Ovary (tissue), 9 donors: ENCODE data around the gene PPP2R5C. TPM values are rescaled to one million over a fixed set of nuclear protein-coding genes. Genes with fewer than 3 reads are reported as not detected.

Experiments used
- DNase-seq, 5 donors: peaks; one replicate each; pipeline ENCODE4 v3.0.0-alpha.2; 2019 to 2020
- H3K27ac ChIP-seq, 2 donors: fragments of 200-600 bp; one replicate each; pipeline versions ENCODE4 v1.5.1 to v1.8.0; 2019 to 2022
- H3K27me3 ChIP-seq: fragments of 200-600 bp; one replicate; pipeline ENCODE4 v1.8.0; 2022
- H3K36me3 ChIP-seq: fragments of 200-600 bp; sonication (generic); one replicate; pipeline ENCODE4 v1.5.1; 2019
- H3K4me1 ChIP-seq: one replicate; pipeline ENCODE4 v1.8.1; 2013; ENCODE audit warnings: mild to moderate bottlenecking, moderate library complexity; ENCODE audit not compliant: insufficient read depth
- H3K4me3 ChIP-seq: fragments of 200-600 bp; sonication (generic); one replicate; pipeline ENCODE4 v1.5.1; 2017
- H3K9me3 ChIP-seq, 2 donors: fragments of 200-600 bp in 1 of 2; sonication (generic) in 1 of 2; one replicate each; pipeline versions ENCODE4 v1.5.1 to v1.8.1; 2013 to 2019; ENCODE audit warnings: mild to moderate bottlenecking in 1 of 2, moderate library complexity in 1 of 2
- CTCF ChIP-seq, 3 donors: fragments of 450-650 bp in 2 of 3; fragments of 200-600 bp in 1 of 3; IDR thresholded peaks; one replicate each; pipeline versions ENCODE4 v1.5.1 to v1.8.0; 2016 to 2022; ENCODE audit warnings: antibody characterized with exemption in 3 of 3, mild to moderate bottlenecking in 1 of 3
- EP300 ChIP-seq: sonication (generic); formaldehyde crosslinking; IDR thresholded peaks from one replicate; pipeline ENCODE4 v1.6.1; 2017; ENCODE audit warnings: antibody characterized with exemption
- POLR2A ChIP-seq: fragments of 450-650 bp; IDR thresholded peaks from one replicate; pipeline ENCODE4 v1.6.1; 2017; ENCODE audit warnings: antibody characterized with exemption, mild to moderate bottlenecking, moderate library complexity
- WGBS, 3 donors: extraction: QIAGEN DNeasy Blood & Tissue Kit in 1 of 3; methylation state at CpG; one replicate each; pipeline versions ENCODE4 v1.1.5 to v1.1.7; 2013 to 2017; 5-methylcytosine and 5-hydroxymethylcytosine counted together
- intact Hi-C, 4 donors: fragments of 100-400 bp; cut with DNase I; formaldehyde crosslinking; loops; one replicate each; pipeline versions ENCODE4 v1.11.0 to v1.15.1; 2022 to 2023
- polyA plus RNA-seq, 2 donors: library from polyadenylated mRNA; stranded (reverse); fragments of 200-250 nt in 1 of 2; fragments of 350-450 nt in 1 of 2; fragmentation: Illumina TruSeq in 1 of 2; extraction: RNeasy Lipid Tissue Mini Kit (QIAGEN cat#74804) in 1 of 2; gene quantifications; one replicate each; pipeline ENCODE4 v1.2.3, GENCODE V29; 2013 to 2014
- total RNA-seq, 7 donors: library from RNA; depleted of rRNA in 2 of 7; stranded (reverse); fragments of >200 nt in 2 of 7; fragmentation: NEBNext Ultra II Directional in 3 of 7; extraction: Animal tissue kit (Norgen Biotek cat#: 25700) in 3 of 7; gene quantifications; one replicate each; pipeline versions ENCODE4 v1.1.0 to v1.2.4, GENCODE V29; 2016 to 2023
- donor health status: DM: no; HTN: no; CAD: no; lungs with moderate emphysema.
- donor health status: DM: no; HTN: no; CAD: no.
- donor health status: Bipolar disorder and iron deficiency.
- donor health status: DM: yes; HTN: yes; CAD: no.
- donor health status: DM: no; HTN: no; CAD: no.
- donor health status: DM: yes; HTN: yes; CAD: no.

Gene PPP2R5C
- total and polyA plus RNA-seq, 9 donors: 52.8 to 136 (median 96.6) TPM

GRCh38 chr14:101717663-101718490, 43.6 kb upstream of the PPP2R5C start:
- no peak for TF ChIP-seq EP300
- no peak for TF ChIP-seq CTCF (IDR thresholded peaks at IDR 0.05)
- TF ChIP-seq POLR2A: no peak
- Histone ChIP-seq H3K9me3 (no peaks in the 10 kb centered on the region), H3K27me3 (no peaks in the 10 kb centered on the region), H3K27ac (no peak overlapping the region), H3K4me1 (no peaks in the 10 kb centered on the region), H3K36me3 (no peaks in the 10 kb centered on the region), H3K4me3 (no peak overlapping the region)
- no peak for DNase-seq
- 79 to 87% (median 85%) methylated on average over 19 of the region's 19 CpGs for WGBS, 3 donors
- intact Hi-C loops: loop anchor here in 1 of 4 donors (10.0 kb wide), 1 partner anchor 377 kb away; no protein-coding TSS in a partner anchor

GRCh38 chr14:101719045-101719645, 42.4 kb upstream of the PPP2R5C start:
- 69 to 76% (median 71%) methylated on average over 10 of the region's 10 CpGs for WGBS, 3 donors
- TF ChIP-seq EP300 (no peak), POLR2A (no peak), CTCF (IDR thresholded peaks at IDR 0.05) (no peak)
- no peak for DNase-seq
- Histone ChIP-seq H3K27me3 (no peaks in the 10 kb centered on the region), H3K27ac (no peak overlapping the region), H3K4me3 (no peak overlapping the region), H3K4me1 (no peaks in the 10 kb centered on the region), H3K9me3 (no peaks in the 10 kb centered on the region), H3K36me3 (no peaks in the 10 kb centered on the region)
- intact Hi-C loops: loop anchor here in 1 of 4 donors (10.0 kb wide), 1 partner anchor 376 kb away; no protein-coding TSS in a partner anchor

GRCh38 chr14:101719708-101720107, 41.8 kb upstream of the PPP2R5C start:
- no peak overlapping the region for H3K4me3 ChIP-seq
- H3K27me3 ChIP-seq: no peaks in the 10 kb centered on the region
- no peaks in the 10 kb centered on the region for H3K9me3 ChIP-seq
- no peak for DNase-seq
- no peak for TF ChIP-seq CTCF (IDR thresholded peaks at IDR 0.05)
- TF ChIP-seq POLR2A: no peak
- no peak for TF ChIP-seq EP300
- no peaks in the 10 kb centered on the region for H3K36me3 ChIP-seq
- 14 to 17% (median 16%) methylated on average over 8 of the region's 8 CpGs for WGBS, 3 donors
- no peaks in the 10 kb centered on the region for H3K4me1 ChIP-seq
- H3K27ac ChIP-seq: no peak overlapping the region
- intact Hi-C loops: loop anchor here in 1 of 4 donors (10.0 kb wide), 1 partner anchor 375 kb away; no protein-coding TSS in a partner anchor

- WGBS, 3 donors: 79 to 89% (median 88%) methylated on average over 5 of the region's 5 CpGs
- no peaks in the 10 kb centered on the region for H3K4me1 ChIP-seq
- DNase-seq: no peak
- H3K27ac ChIP-seq: no peak overlapping the region
- no peaks in the 10 kb centered on the region for H3K27me3 ChIP-seq
- H3K36me3 ChIP-seq: no peaks in the 10 kb centered on the region
- intact Hi-C loops: no loop called here
- TF ChIP-seq POLR2A: no peak
- no peak for TF ChIP-seq CTCF (IDR thresholded peaks at IDR 0.05)
- TF ChIP-seq EP300: no peak
- no peaks in the 10 kb centered on the region for H3K9me3 ChIP-seq
- no peak overlapping the region for H3K4me3 ChIP-seq
These were observed 40.4 kb upstream of the PPP2R5C start for GRCh38 chr14:101721111-101721510.
